Mesothelial cell of epicardium (in vitro differentiated cells): Measurements from ENCODE around the gene SPECC1L. TPM values are rescaled to one million over a fixed set of nuclear protein-coding genes. Genes with fewer than 3 reads are reported as not detected.
A peak's percentile ranks its signal among the peaks of the same experiment; 100 is the strongest.

Experiments used
- DNase-seq, 2 experiments: peaks; one replicate each; pipeline ENCODE4 v3.0.0; 2021; ENCODE audit warnings: low spot score in 2 of 2; ENCODE audit not compliant: unreplicated experiment in 2 of 2
- H3K27ac Mint-ChIP-seq: 2 replicates; pipeline ENCODE4 v1.8.0; 2021; ENCODE audit warnings: mixed read lengths
- H3K27me3 Mint-ChIP-seq: 2 replicates; pipeline ENCODE4 v1.8.0; 2021; ENCODE audit warnings: low read depth, mixed read lengths
- H3K36me3 Mint-ChIP-seq: 2 replicates; pipeline ENCODE4 v1.8.0; 2021; ENCODE audit warnings: mixed read lengths
- H3K4me1 Mint-ChIP-seq: 2 replicates; pipeline ENCODE4 v1.8.0; 2021; ENCODE audit warnings: mixed read lengths
- H3K4me3 Mint-ChIP-seq: 2 replicates; pipeline ENCODE4 v1.8.0; 2021; ENCODE audit warnings: mild to moderate bottlenecking, moderate library complexity, mixed read lengths
- H3K9me3 Mint-ChIP-seq: 2 replicates; pipeline ENCODE4 v1.8.0; 2021; ENCODE audit warnings: mixed read lengths
- total RNA-seq: library from RNA; stranded (reverse); gene quantifications from 3 replicates; pipeline ENCODE4 v1.2.1, GENCODE V29; 2021
- TF ChIP-seq, protein P1 (sequence below): fragments of 200-600 bp; sonication (generic); IDR thresholded peaks from one replicate; pipeline ENCODE4 v1.5.0; 2021; ENCODE audit warnings: antibody characterized with exemption; ENCODE audit not compliant: unreplicated experiment

SPECC1L gene
- total RNA-seq, 1 donor from 2014 or later = 88.0 TPM

DNA sequence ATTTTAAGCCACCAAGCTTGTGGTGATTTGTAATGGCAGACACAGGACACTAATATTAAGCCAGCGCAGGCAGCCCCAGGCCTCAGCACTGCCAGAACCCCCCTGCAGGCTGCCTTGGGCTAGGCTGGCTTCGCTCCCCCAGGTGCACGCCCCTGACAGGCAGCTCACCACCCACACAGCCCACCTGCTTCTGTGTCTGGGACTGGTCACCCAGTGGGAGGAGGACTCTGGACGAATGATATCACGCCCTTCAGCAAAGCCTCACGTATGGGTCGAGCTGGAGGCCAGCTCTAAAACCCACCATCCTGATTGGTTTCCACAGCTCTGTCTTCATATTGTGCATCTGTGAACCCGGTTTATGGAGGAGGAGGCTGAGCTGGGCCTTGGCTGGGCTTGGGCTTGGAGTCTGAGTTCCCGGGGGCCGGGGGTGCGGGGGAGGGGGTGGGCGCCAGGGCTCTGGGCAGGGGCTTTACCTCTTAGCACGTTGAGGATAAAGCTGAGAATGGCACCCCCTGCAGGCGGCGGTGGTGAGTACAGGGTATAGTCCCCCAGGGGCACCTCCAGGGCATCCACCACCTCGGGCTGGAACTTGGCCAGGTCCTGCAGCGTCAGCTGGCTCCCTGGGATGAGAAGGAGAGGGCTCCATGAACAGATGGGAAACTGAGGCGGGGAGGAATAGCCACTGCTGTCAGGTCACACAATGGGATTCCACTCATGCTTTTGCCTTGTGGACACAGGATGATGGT, 39.5 kb upstream of the SPECC1L start:
- Mint-ChIP-seq H3K4me1 (peaks cover 5% of the 10 kb centered on the region), H3K4me3 (no peak overlapping the region), H3K27ac (peak overlapping the region; percentile 48), H3K27me3 (no peaks in the 10 kb centered on the region), H3K9me3 (peaks cover 4% of the 10 kb centered on the region), H3K36me3 (peaks cover 2% of the 10 kb centered on the region)
- DNase-seq = no peak
- TF ChIP-seq, protein P1, sequence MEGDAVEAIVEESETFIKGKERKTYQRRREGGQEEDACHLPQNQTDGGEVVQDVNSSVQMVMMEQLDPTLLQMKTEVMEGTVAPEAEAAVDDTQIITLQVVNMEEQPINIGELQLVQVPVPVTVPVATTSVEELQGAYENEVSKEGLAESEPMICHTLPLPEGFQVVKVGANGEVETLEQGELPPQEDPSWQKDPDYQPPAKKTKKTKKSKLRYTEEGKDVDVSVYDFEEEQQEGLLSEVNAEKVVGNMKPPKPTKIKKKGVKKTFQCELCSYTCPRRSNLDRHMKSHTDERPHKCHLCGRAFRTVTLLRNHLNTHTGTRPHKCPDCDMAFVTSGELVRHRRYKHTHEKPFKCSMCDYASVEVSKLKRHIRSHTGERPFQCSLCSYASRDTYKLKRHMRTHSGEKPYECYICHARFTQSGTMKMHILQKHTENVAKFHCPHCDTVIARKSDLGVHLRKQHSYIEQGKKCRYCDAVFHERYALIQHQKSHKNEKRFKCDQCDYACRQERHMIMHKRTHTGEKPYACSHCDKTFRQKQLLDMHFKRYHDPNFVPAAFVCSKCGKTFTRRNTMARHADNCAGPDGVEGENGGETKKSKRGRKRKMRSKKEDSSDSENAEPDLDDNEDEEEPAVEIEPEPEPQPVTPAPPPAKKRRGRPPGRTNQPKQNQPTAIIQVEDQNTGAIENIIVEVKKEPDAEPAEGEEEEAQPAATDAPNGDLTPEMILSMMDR = peak; percentile 43

DNA sequence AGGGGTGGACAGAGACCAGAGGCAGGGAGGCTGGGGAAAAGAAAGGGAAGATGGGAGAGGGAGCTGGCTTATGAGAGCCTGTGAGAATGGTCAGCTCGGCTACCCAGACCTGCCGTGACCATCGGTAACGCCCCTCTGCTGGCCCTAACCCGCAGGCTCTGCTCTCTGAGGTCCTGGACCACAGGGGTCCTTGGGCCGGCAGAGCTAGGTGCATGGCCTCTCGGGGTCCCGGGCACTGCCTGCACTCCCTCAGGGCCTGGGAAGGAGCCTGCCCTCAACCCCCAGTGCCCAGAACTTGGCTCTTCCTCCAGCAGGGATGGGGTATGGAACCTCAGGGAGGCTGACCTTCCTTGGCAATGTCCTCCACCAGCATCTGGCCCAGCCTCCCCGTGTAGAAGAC, 38.9 kb upstream of the SPECC1L start:
- no peak overlapping the region for H3K4me3 Mint-ChIP-seq
- peaks cover 2% of the 10 kb centered on the region for H3K36me3 Mint-ChIP-seq
- H3K4me1 Mint-ChIP-seq = peaks cover 6% of the 10 kb centered on the region
- no peaks in the 10 kb centered on the region for H3K27me3 Mint-ChIP-seq
- TF ChIP-seq, protein P1 = no peak
- H3K9me3 Mint-ChIP-seq = peaks cover 4% of the 10 kb centered on the region
- no peak overlapping the region for H3K27ac Mint-ChIP-seq
- DNase-seq = no peak

DNA sequence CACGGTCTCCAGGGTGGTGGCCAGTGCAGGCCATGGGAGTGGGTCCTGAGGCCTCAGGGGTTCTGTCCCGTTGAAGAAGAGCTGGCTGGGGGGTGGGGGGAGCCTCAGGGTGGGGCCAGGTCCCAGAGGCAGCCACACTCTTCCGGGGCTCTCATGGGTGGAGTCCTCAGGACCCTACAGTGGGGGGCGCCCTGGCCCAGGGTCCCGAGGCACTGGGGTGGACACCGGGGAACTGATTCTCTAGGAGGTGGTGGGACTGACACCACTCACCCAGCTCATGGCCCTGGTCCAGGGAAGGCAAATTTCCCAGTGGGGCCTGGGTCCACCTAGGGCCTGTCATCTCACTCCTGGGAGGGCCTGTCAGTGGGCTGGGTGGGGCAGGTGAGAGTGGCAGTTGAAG, 38.5 kb upstream of the SPECC1L start:
- H3K9me3 Mint-ChIP-seq = peaks cover 4% of the 10 kb centered on the region
- no peak overlapping the region for H3K4me3 Mint-ChIP-seq
- H3K27me3 Mint-ChIP-seq = no peaks in the 10 kb centered on the region
- no peak overlapping the region for H3K27ac Mint-ChIP-seq
- H3K4me1 Mint-ChIP-seq = peaks cover 6% of the 10 kb centered on the region
- DNase-seq = no peak
- TF ChIP-seq, protein P1 = no peak
- peaks cover 2% of the 10 kb centered on the region for H3K36me3 Mint-ChIP-seq

DNA sequence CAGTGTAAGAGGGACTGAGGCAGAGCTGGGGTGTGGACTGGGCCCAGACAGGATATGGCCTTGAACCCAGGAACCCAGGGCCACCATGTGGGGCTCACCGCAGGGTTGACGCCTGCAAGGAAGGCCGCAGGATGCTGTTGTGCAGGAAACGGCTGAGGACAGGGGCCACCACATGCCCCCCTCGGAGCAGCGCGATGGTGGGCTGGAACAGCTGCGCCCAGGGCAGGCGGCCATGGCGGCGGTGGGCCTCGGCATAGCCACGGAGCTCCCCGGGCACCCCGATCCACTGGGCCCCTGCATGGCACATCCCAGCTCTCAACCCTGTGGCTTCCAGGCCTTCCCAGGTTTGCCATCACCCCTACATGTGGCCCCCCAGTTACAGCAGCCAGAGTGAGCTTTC, 37.9 kb upstream of the SPECC1L start:
- TF ChIP-seq, protein P1 = no peak
- DNase-seq = no peak
- no peaks in the 10 kb centered on the region for H3K36me3 Mint-ChIP-seq
- no peaks in the 10 kb centered on the region for H3K9me3 Mint-ChIP-seq
- H3K27ac Mint-ChIP-seq = no peak overlapping the region
- H3K4me3 Mint-ChIP-seq = no peak overlapping the region
- H3K27me3 Mint-ChIP-seq = no peaks in the 10 kb centered on the region
- H3K4me1 Mint-ChIP-seq = peaks cover 6% of the 10 kb centered on the region

DNA sequence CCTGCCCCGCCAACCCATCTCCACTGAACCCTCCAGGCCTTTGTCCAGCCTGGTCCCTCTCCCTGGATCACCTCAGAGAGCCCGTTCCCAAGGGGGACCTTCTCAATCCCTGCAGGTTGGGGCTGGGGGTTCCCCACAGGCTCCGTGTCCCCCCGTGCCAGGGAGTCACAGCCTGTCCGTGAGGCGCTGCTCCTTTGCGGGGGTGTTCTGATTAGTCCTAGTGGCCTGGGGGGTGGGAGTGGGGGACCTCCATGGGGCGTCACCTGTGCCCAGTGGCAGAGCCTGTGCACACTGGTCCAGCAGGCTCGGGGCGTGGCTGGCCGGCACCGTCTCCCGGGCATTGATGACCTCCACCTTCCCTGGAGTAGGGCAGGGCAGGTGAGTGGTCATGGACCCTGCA, 37.4 kb upstream of the SPECC1L start:
- H3K4me1 Mint-ChIP-seq = peaks cover 6% of the 10 kb centered on the region
- TF ChIP-seq, protein P1 = no peak
- H3K36me3 Mint-ChIP-seq = no peaks in the 10 kb centered on the region
- H3K27ac Mint-ChIP-seq = no peak overlapping the region
- no peak for DNase-seq
- H3K9me3 Mint-ChIP-seq = no peaks in the 10 kb centered on the region
- H3K27me3 Mint-ChIP-seq = no peaks in the 10 kb centered on the region
- H3K4me3 Mint-ChIP-seq = no peak overlapping the region

DNA sequence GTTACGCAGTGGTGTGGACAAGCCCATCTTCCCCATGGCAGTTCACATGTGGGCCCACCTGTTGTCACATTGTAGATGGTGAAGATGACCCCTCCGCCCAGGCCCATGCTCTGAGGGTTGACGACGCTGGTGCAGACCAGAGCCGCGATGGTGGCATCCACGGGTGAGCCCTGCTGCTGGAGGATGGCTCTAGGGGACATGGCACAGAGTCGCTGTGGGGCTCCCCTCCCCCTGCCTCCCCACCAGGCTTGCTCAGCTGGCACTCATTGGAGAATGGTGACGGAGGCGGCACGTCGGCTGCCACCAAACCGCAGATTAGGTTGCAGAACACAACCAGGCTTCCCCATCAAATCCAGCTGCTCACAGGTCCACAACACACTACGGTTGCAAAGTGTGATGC, 36.8 kb upstream of the SPECC1L start:
- Mint-ChIP-seq H3K27ac (no peak overlapping the region), H3K4me3 (no peak overlapping the region), H3K36me3 (no peaks in the 10 kb centered on the region), H3K27me3 (no peaks in the 10 kb centered on the region), H3K4me1 (peaks cover 6% of the 10 kb centered on the region), H3K9me3 (no peaks in the 10 kb centered on the region)
- TF ChIP-seq, protein P1 = no peak
- no peak for DNase-seq
